ENCODE results near the gene CSTF2T.

Gene CSTF2T

GRCh38 chr10:51743146-51743545, 43.8 kb upstream of the CSTF2T start:
- Mint-ChIP-seq H3K36me3 (ENCODE audit: low read depth) (no peaks in the 10 kb centered on the region), H3K4me3 (no peak overlapping the region), H3K9me3 (no peaks in the 10 kb centered on the region), H3K27ac (no peak overlapping the region), H3K4me1 (no peaks in the 10 kb centered on the region), H3K27me3 (ENCODE audit: low read depth) (no peaks in the 10 kb centered on the region)
- TF ChIP-seq CTCF (IDR thresholded peaks at IDR 0.05; ENCODE audit: unreplicated experiment in 3 of 3): no peak

- H3K9me3 Mint-ChIP-seq: no peaks in the 10 kb centered on the region
- H3K36me3 Mint-ChIP-seq (ENCODE audit: low read depth): no peaks in the 10 kb centered on the region
- H3K4me1 Mint-ChIP-seq: peaks cover 42% of the 10 kb centered on the region
- H3K27me3 Mint-ChIP-seq (ENCODE audit: low read depth): no peaks in the 10 kb centered on the region
- no peak overlapping the region for H3K4me3 Mint-ChIP-seq
- no peak for TF ChIP-seq CTCF (IDR thresholded peaks at IDR 0.05; ENCODE audit: unreplicated experiment in 3 of 3)
- H3K27ac Mint-ChIP-seq: peak overlapping the region in 2 of 3 experiments; percentile 20 to 69
Measured at GRCh38 chr10:51733057-51733456, 33.7 kb upstream of the CSTF2T start.

GRCh38 chr10:51729822-51730555, 30.6 kb upstream of the CSTF2T start:
- Mint-ChIP-seq H3K4me3 (peak overlapping the region in 2 of 3 experiments; percentile 48 to 49), H3K4me1 (peaks cover 39% of the 10 kb centered on the region), H3K9me3 (no peaks in the 10 kb centered on the region), H3K36me3 (ENCODE audit: low read depth) (no peaks in the 10 kb centered on the region), H3K27me3 (ENCODE audit: low read depth) (no peaks in the 10 kb centered on the region), H3K27ac (peak overlapping the region; percentile 93 to 98 (median 94))
- no peak for TF ChIP-seq CTCF (IDR thresholded peaks at IDR 0.05; ENCODE audit: unreplicated experiment in 3 of 3)

- Mint-ChIP-seq H3K4me1 (peaks cover 16% of the 10 kb centered on the region), H3K36me3 (ENCODE audit: low read depth) (no peaks in the 10 kb centered on the region), H3K27ac (no peak overlapping the region), H3K9me3 (no peaks in the 10 kb centered on the region), H3K4me3 (no peak overlapping the region), H3K27me3 (ENCODE audit: low read depth) (no peaks in the 10 kb centered on the region)
- TF ChIP-seq CTCF (IDR thresholded peaks at IDR 0.05; ENCODE audit: unreplicated experiment in 3 of 3): no peak
Measured at GRCh38 chr10:51724038-51724437, 24.6 kb upstream of the CSTF2T start.

GRCh38 chr10:51718804-51719291, 19.5 kb upstream of the CSTF2T start:
- H3K4me3 Mint-ChIP-seq: no peak overlapping the region
- H3K9me3 Mint-ChIP-seq: no peaks in the 10 kb centered on the region
- H3K27me3 Mint-ChIP-seq (ENCODE audit: low read depth): no peaks in the 10 kb centered on the region
- peak overlapping the region; percentile 38 to 68 (median 50) for H3K27ac Mint-ChIP-seq
- no peak for TF ChIP-seq CTCF (IDR thresholded peaks at IDR 0.05; ENCODE audit: unreplicated experiment in 3 of 3)
- peaks cover 34% of the 10 kb centered on the region for H3K4me1 Mint-ChIP-seq
- H3K36me3 Mint-ChIP-seq (ENCODE audit: low read depth): no peaks in the 10 kb centered on the region

GRCh38 chr10:51716981-51717380, 17.6 kb upstream of the CSTF2T start:
- Mint-ChIP-seq H3K36me3 (ENCODE audit: low read depth) (no peaks in the 10 kb centered on the region), H3K27ac (no peak overlapping the region), H3K27me3 (ENCODE audit: low read depth) (no peaks in the 10 kb centered on the region), H3K4me3 (no peak overlapping the region), H3K9me3 (no peaks in the 10 kb centered on the region), H3K4me1 (peaks cover 34% of the 10 kb centered on the region)
- TF ChIP-seq CTCF (IDR thresholded peaks at IDR 0.05; ENCODE audit: unreplicated experiment in 3 of 3): no peak

Data from nephron (organoid).